ENCODE results near the gene CSN2. TPM values are rescaled to one million over a fixed set of nuclear protein-coding genes. Genes with fewer than 3 reads are reported as not detected.

CSN2 gene
- total and polyA plus RNA-seq, 9 of the 15 experiments (the other 6 are each of a cell fraction or from before 2014, with no cell fraction given), result not detected

- no peaks in the 10 kb centered on the region for H3K27me3 ChIP-seq (ENCODE audit: control insufficient read depth in 2 of 2, insufficient read depth in 2 of 2, low read length in 2 of 2)
- intact Hi-C loops (cut with micrococcal nuclease) (no loop called here), in situ Hi-C loops (cut with MboI) (no loop called here)
- H3K9me1 ChIP-seq (ENCODE audit: control insufficient read depth, insufficient read depth, low read length), result no peaks in the 10 kb centered on the region
- 0% methylated on average over 3 of the region's 3 CpGs for WGBS (ENCODE audit: insufficient coverage, low coverage, missing lambda C conversion rate)
- CTCF ChIA-PET (ENCODE audit: low intra/inter-chr PET ratio), result no interaction called here
- H3K27ac ChIP-seq (ENCODE audit: extremely low read depth, low read depth, low read length), result no peak overlapping the region
- H3K9ac ChIP-seq (ENCODE audit: insufficient read depth in 1 of 2, low read depth in 2 of 2, low read length in 2 of 2), result no peak overlapping the region
- FAIRE-seq (no peak), DNase-seq (ENCODE audit: extremely low read depth in 1 of 4, low spot score in 3 of 4) (no peak), ATAC-seq (no peak)
- H3K9me3 ChIP-seq (replicated peaks; ENCODE audit: control insufficient read depth, insufficient read depth, low read depth, low read length), result no peaks in the 10 kb centered on the region
- BruUV-seq (replicated peaks), result no TSS peak
- no peaks in the 10 kb centered on the region for H3K36me3 ChIP-seq (ENCODE audit: control insufficient read depth, insufficient read depth, low read length)
- no peak overlapping the region for H3K4me3 ChIP-seq
- H3K79me2 ChIP-seq (ENCODE audit: control insufficient read depth, insufficient read depth, low read length), result no peaks in the 10 kb centered on the region
- H4K20me1 ChIP-seq (replicated peaks; ENCODE audit: control insufficient read depth, insufficient read depth, low read length), result no peaks in the 10 kb centered on the region
- H3K4me1 ChIP-seq (replicated peaks in 1 of 2; ENCODE audit: control insufficient read depth in 2 of 2, insufficient read depth in 2 of 2, low read length in 2 of 2), result no peaks in the 10 kb centered on the region
- no peak overlapping the region for H3K4me2 ChIP-seq (ENCODE audit: insufficient read depth, low read length)
- TF ChIP-seq BCOR (IDR thresholded peaks at IDR 0.05) (no peak), GTF2A2 (tag; IDR thresholded peaks at IDR 0.05) (no peak), NR2F6 (CRISPR knock-in tag; IDR thresholded peaks at IDR 0.05) (no peak), GABPB2 (CRISPR knock-in tag; conservative IDR thresholded peaks at IDR 0.05) (no peak), RBM17 (IDR thresholded peaks at IDR 0.05; ENCODE audit: borderline replicate concordance, low read depth, low read length) (no peak), CBFA2T3 (IDR thresholded peaks at IDR 0.05) (no peak), MYBL2 (IDR thresholded peaks at IDR 0.05; ENCODE audit: low read depth) (no peak), MYBL2 (CRISPR knock-in tag; IDR thresholded peaks at IDR 0.05; ENCODE audit: borderline replicate concordance) (no peak), ERF (CRISPR knock-in tag; IDR thresholded peaks at IDR 0.05) (no peak), U2AF1 (optimal IDR thresholded peaks at IDR 0.05; ENCODE audit: low read depth, low read length) (no peak), SFPQ (IDR thresholded peaks at IDR 0.05; ENCODE audit: low read depth, low read length) (no peak), NCOA4 (IDR thresholded peaks at IDR 0.05; ENCODE audit: partially characterized antibody) (no peak), IRF9 (tag; IDR thresholded peaks at IDR 0.05) (no peak), SOX6 (IDR thresholded peaks at IDR 0.05) (no peak), CCAR2 (IDR thresholded peaks at IDR 0.05; ENCODE audit: low read depth, low read length) (no peak), BRD4 (IDR thresholded peaks at IDR 0.05) (no peak), NFIX (CRISPR knock-in tag; IDR thresholded peaks at IDR 0.05; ENCODE audit: low read depth) (no peak), ZNF778 (CRISPR knock-in tag; IDR thresholded peaks at IDR 0.05) (no peak), MYNN (IDR thresholded peaks at IDR 0.05) (no peak), MYNN (CRISPR knock-in tag; IDR thresholded peaks at IDR 0.05) (no peak), ZNF75A (CRISPR knock-in tag; IDR thresholded peaks at IDR 0.05) (no peak)
- no peak overlapping the region for H2AFZ ChIP-seq (ENCODE audit: low read depth, low read length)
- POLR2A ChIA-PET, result no interaction called here
Observed at GRCh38 chr4:70008771-70009170, 43.2 kb upstream of the CSN2 start.
